HG02870 (cell line): ENCODE measurements around the gene ENAM.
"Not testable (repeated sequence)": the region's sequence is repeated elsewhere in the genome, so short reads cannot be mapped to it uniquely, and the experiment has no call there.

Source experiments
- ATAC-seq: cut with Tn5 transposase; IDR thresholded peaks from one replicate; pipeline ENCODE4 v1.9.1; 2021; ENCODE audit warnings: mild to moderate bottlenecking, moderate library complexity; ENCODE audit not compliant: unreplicated experiment

The ENAM gene

GRCh38 chr4:70674191-70674590 is 45.6 kb downstream of the ENAM start:
- ATAC-seq = no peak

GRCh38 chr4:70674731-70675130 is 46.2 kb downstream of the ENAM start:
- ATAC-seq = no peak

GRCh38 chr4:70676554-70677090 is 48.1 kb downstream of the ENAM start:
- no peak for ATAC-seq

- ATAC-seq = peak; percentile 89
Measured at GRCh38 chr4:70678383-70678999, 49.9 kb downstream of the ENAM start.

GRCh38 chr4:70680934-70681333 is 52.4 kb downstream of the ENAM start:
- ATAC-seq = no peak

- no peak for ATAC-seq
Measured at GRCh38 chr4:70681704-70682103, 53.2 kb downstream of the ENAM start.

GRCh38 chr4:70682142-70682541 is 53.6 kb downstream of the ENAM start:
- not testable (repeated sequence) for ATAC-seq

GRCh38 chr4:70687392-70687791 is 58.8 kb downstream of the ENAM start:
- ATAC-seq = no peak

GRCh38 chr4:70687821-70688794 is 59.6 kb downstream of the ENAM start, which contains the start of gene UTP3:
TSS of gene UTP3 (plus strand) at chr4:70688532. CDS start at chr4:70688678, 146 bp downstream.
- ATAC-seq = peak; percentile 92

- no peak for ATAC-seq
Measured at GRCh38 chr4:70688795-70689231, 60.3 kb downstream of the ENAM start.

- no peak for ATAC-seq
Measured at GRCh38 chr4:70691661-70692060, 63.1 kb downstream of the ENAM start.

- not testable (repeated sequence) for ATAC-seq
Measured at GRCh38 chr4:70694633-70695032, 66.1 kb downstream of the ENAM start.
